Stimulated activated CD4-positive, alpha-beta T cell treated with anti-CD3 and anti-CD28 coated beads, Interleukin-2, amount 100 ng/mL, for 48 hours (primary cell): ENCODE data around the gene NUP214.
A peak's percentile ranks its signal among the peaks of the same experiment; 100 is the strongest.
"Not testable (repeated sequence)": the region's sequence is repeated elsewhere in the genome, so short reads cannot be mapped to it uniquely, and the experiment has no call there.

ENCODE experiments used
- DNase-seq, 2 donors: peaks; one replicate each; pipeline ENCODE4 v3.0.0-alpha.2; 2020

Gene NUP214

GRCh38 chr9:131096269-131097125 is 28.9 kb upstream of the NUP214 start, which contains the start of gene AIF1L:
AIF1L (plus strand) TSS chr9:131096531; CDS start chr9:131096630, 99 bp downstream.
- DNase-seq, result peak in 1 of 2 donors; percentile 29

- DNase-seq, result no peak
These were observed 28.0 kb upstream of the NUP214 start for GRCh38 chr9:131097126-131097947.

- no peak for DNase-seq
These were observed 27.5 kb upstream of the NUP214 start for GRCh38 chr9:131097948-131098278.

GRCh38 chr9:131098391-131099101 is 26.8 kb upstream of the NUP214 start:
- no peak for DNase-seq

GRCh38 chr9:131099102-131099606 is 26.2 kb upstream of the NUP214 start:
- DNase-seq, result no peak

- not testable (repeated sequence) for DNase-seq
These were observed 25.5 kb upstream of the NUP214 start for GRCh38 chr9:131099845-131100244.

GRCh38 chr9:131100445-131100844 is 24.9 kb upstream of the NUP214 start:
- DNase-seq, result no peak

GRCh38 chr9:131101207-131101964 is 24.0 kb upstream of the NUP214 start:
- DNase-seq, result no peak

GRCh38 chr9:131103024-131103423 is 22.4 kb upstream of the NUP214 start:
- no peak for DNase-seq

- no peak for DNase-seq
These were observed 21.9 kb upstream of the NUP214 start for GRCh38 chr9:131103535-131103934.

- no peak for DNase-seq
These were observed 21.2 kb upstream of the NUP214 start for GRCh38 chr9:131104016-131104740.

- no peak for DNase-seq
These were observed 19.4 kb upstream of the NUP214 start for GRCh38 chr9:131105952-131106351.

GRCh38 chr9:131107760-131108159 is 17.6 kb upstream of the NUP214 start:
- DNase-seq, result no peak

GRCh38 chr9:131111186-131111853 is 14.1 kb upstream of the NUP214 start:
- DNase-seq, result no peak

GRCh38 chr9:131111854-131112311 is 13.5 kb upstream of the NUP214 start:
- no peak for DNase-seq

GRCh38 chr9:131112374-131113154 is 12.8 kb upstream of the NUP214 start:
- no peak for DNase-seq

GRCh38 chr9:131113655-131114054 is 11.7 kb upstream of the NUP214 start:
- no peak for DNase-seq

GRCh38 chr9:131114084-131114535 is 11.3 kb upstream of the NUP214 start:
- no peak for DNase-seq

- not testable (repeated sequence) for DNase-seq
These were observed 10.0 kb upstream of the NUP214 start for GRCh38 chr9:131115360-131115742.
